HepG2 (cell line): ENCODE results near the gene PHRF1. TPM values are rescaled to one million over a fixed set of nuclear protein-coding genes. Genes with fewer than 3 reads are reported as not detected.
A peak's percentile ranks its signal among the peaks of the same experiment; 100 is the strongest.

Experiments used
- BRCA1 ChIP-seq: sonication (generic); formaldehyde crosslinking; IDR thresholded peaks from 2 replicates; pipeline ENCODE4 v1.4.0; 2020; ENCODE audit warnings: missing genetic modification reagents
- FOXO4 ChIP-seq: sonication (generic); formaldehyde crosslinking; conservative IDR thresholded peaks from 2 replicates; pipeline ENCODE4 v1.8.1; 2023; ENCODE audit warnings: missing genetic modification reagents
- HDAC6 ChIP-seq: fragments of 200-600 bp; sonication (generic); IDR thresholded peaks from 2 replicates; pipeline ENCODE4 v1.7.0; 2017; ENCODE audit warnings: mild to moderate bottlenecking, antibody characterized with exemption, low read length, low read depth
- HOXA9 ChIP-seq: sonication (generic); formaldehyde crosslinking; IDR thresholded peaks from 2 replicates; pipeline ENCODE4 v1.8.1; 2022; ENCODE audit warnings: missing genetic modification reagents, mild to moderate bottlenecking, moderate library complexity, borderline replicate concordance
- JARID2 ChIP-seq: sonication (generic); formaldehyde crosslinking; IDR thresholded peaks from 2 replicates; pipeline ENCODE4 v1.8.1; 2023; ENCODE audit warnings: missing genetic modification reagents, inconsistent platforms; ENCODE audit not compliant: insufficient replicate concordance
- KDM5B ChIP-seq: sonication (generic); formaldehyde crosslinking; IDR thresholded peaks from 2 replicates; pipeline ENCODE4 v1.4.0; 2020; ENCODE audit warnings: missing genetic modification reagents, mild to moderate bottlenecking, borderline replicate concordance
- KMT2B ChIP-seq: IDR thresholded peaks from 2 replicates; pipeline ENCODE4 v1.6.1; 2016; ENCODE audit warnings: missing genetic modification reagents, missing compliant biosample characterization
- MED8 ChIP-seq: sonication (generic); formaldehyde crosslinking; IDR thresholded peaks from 2 replicates; pipeline ENCODE4 v1.8.1; 2023; ENCODE audit warnings: mild to moderate bottlenecking, missing genetic modification reagents; ENCODE audit not compliant: insufficient replicate concordance
- MLX ChIP-seq: IDR thresholded peaks from 2 replicates; pipeline ENCODE4 v1.6.1; 2016
- MLXIP ChIP-seq: sonication (generic); formaldehyde crosslinking; IDR thresholded peaks from 2 replicates; pipeline ENCODE4 v1.9.0; 2021; ENCODE audit warnings: missing genetic modification reagents, borderline replicate concordance
- MNT ChIP-seq: fragments of 450-650 bp; IDR thresholded peaks from 2 replicates; pipeline ENCODE4 v1.6.1; 2016
- SMAD1 ChIP-seq: sonication (generic); formaldehyde crosslinking; IDR thresholded peaks from 2 replicates; pipeline ENCODE4 v1.4.0; 2020; ENCODE audit warnings: missing genetic modification reagents, low read depth, mild to moderate bottlenecking, borderline replicate concordance
- ZFP91 ChIP-seq: sonication (generic); formaldehyde crosslinking; IDR thresholded peaks from 2 replicates; pipeline ENCODE4 v1.9.0; 2022; ENCODE audit warnings: missing genetic modification reagents, mild to moderate bottlenecking, borderline replicate concordance
- ZHX1 ChIP-seq: sonication (generic); formaldehyde crosslinking; IDR thresholded peaks from 2 replicates; pipeline ENCODE4 v1.8.1; 2022; ENCODE audit warnings: low read depth, mild to moderate bottlenecking, missing genetic modification reagents
- ZNF160 ChIP-seq: sonication (generic); formaldehyde crosslinking; IDR thresholded peaks from 2 replicates; pipeline ENCODE4 v1.8.0; 2022; ENCODE audit warnings: mild to moderate bottlenecking, inconsistent platforms, missing genetic modification reagents
- ZNF17 ChIP-seq: sonication (generic); formaldehyde crosslinking; IDR thresholded peaks from 2 replicates; pipeline ENCODE4 v1.5.0; 2020; ENCODE audit warnings: mild to moderate bottlenecking, missing genetic modification reagents
- ZNF678 ChIP-seq: sonication (generic); formaldehyde crosslinking; IDR thresholded peaks from 2 replicates; pipeline ENCODE4 v1.4.0; 2020; ENCODE audit warnings: mild to moderate bottlenecking, missing genetic modification reagents
- ZNF879 ChIP-seq: sonication (generic); formaldehyde crosslinking; IDR thresholded peaks from 2 replicates; pipeline ENCODE4 v1.8.1; 2023; ENCODE audit warnings: missing genetic modification reagents
- ZSCAN20 ChIP-seq: sonication (generic); formaldehyde crosslinking; IDR thresholded peaks from 2 replicates; pipeline ENCODE4 v1.4.0; 2020; ENCODE audit warnings: missing genetic modification reagents, mild to moderate bottlenecking, borderline replicate concordance
- polyA plus RNA-seq, 8 experiments: library from polyadenylated mRNA; depleted of rRNA in 3 of 8; stranded (reverse) in 7 of 8; unstranded in 1 of 8; fragments of >200 nt; fragmentation: Illumina TruSeq in 4 of 8; extraction: Trizol in 4 of 8; gene quantifications; 2 replicates each; pipeline versions ENCODE4 v1.2.1 to v1.2.3, GENCODE V29; 2011 to 2016; ENCODE audit warnings: low read depth in 4 of 8, missing spikeins in 1 of 8, mixed read lengths in 1 of 8; ENCODE audit not compliant: insufficient read depth in 1 of 8
- total RNA-seq, 5 experiments: library from RNA; depleted of rRNA; stranded (reverse); fragments of >200 nt; fragmentation: Illumina TruSeq; extraction: Trizol; gene quantifications; 2 replicates each; pipeline ENCODE4 v1.2.3, GENCODE V29; 2016; ENCODE audit warnings: low read depth in 1 of 5

Gene PHRF1
- total and polyA plus RNA-seq, 2 of the 13 experiments (the other 11 are each of a cell fraction or from before 2014, with no cell fraction given), result 8.2 to 16.7 TPM

- TF ChIP-seq ZHX1 (CRISPR knock-in tag), result peak; percentile 78
- no peak; the same call in 1 of the 2 replicates for TF ChIP-seq KDM5B (CRISPR knock-in tag)
- no peak for TF ChIP-seq ZNF160 (CRISPR knock-in tag)
- no peak for TF ChIP-seq ZNF17 (CRISPR knock-in tag)
- no peak for TF ChIP-seq JARID2 (CRISPR knock-in tag)
- peak; percentile 46; the same call in 1 of the 2 replicates for TF ChIP-seq MNT
- TF ChIP-seq BRCA1, result no peak
- no peak for TF ChIP-seq FOXO4 (CRISPR knock-in tag)
- peak; percentile 56; the same call in 1 of the 2 replicates for TF ChIP-seq MLX
- TF ChIP-seq ZNF879 (CRISPR knock-in tag), result no peak
- no peak for TF ChIP-seq MLXIP (CRISPR knock-in tag)
- no peak for TF ChIP-seq HDAC6
- no peak for TF ChIP-seq ZFP91 (CRISPR knock-in tag)
- TF ChIP-seq MED8 (CRISPR knock-in tag), result no peak
- no peak for TF ChIP-seq ZNF678
- no peak for TF ChIP-seq ZSCAN20 (CRISPR knock-in tag)
- TF ChIP-seq KMT2B (CRISPR knock-in tag), result peak; percentile 32; the same call in 1 of the 2 replicates
- no peak for TF ChIP-seq SMAD1
- no peak for TF ChIP-seq HOXA9
These were observed 11.7 kb downstream of the PHRF1 start (continued) for GRCh38 chr11:587978-588380.
